IPS-15b (cell line): Measurements from ENCODE around the gene ATP1A3.
A peak's percentile ranks its signal among the peaks of the same experiment; 100 is the strongest.

Source experiments
- H3K27me3 ChIP-seq: one replicate; pipeline ENCODE4 v1.6.1; 2013; ENCODE audit warnings: low read length; ENCODE audit not compliant: control insufficient read depth, insufficient read depth
- H3K36me3 ChIP-seq: one replicate; pipeline ENCODE4 v1.6.1; 2013; ENCODE audit warnings: low read length; ENCODE audit not compliant: control insufficient read depth, insufficient read depth
- H3K4me1 ChIP-seq: one replicate; pipeline ENCODE4 v1.6.1; 2013; ENCODE audit warnings: mild to moderate bottlenecking, low read length; ENCODE audit not compliant: control insufficient read depth, insufficient read depth
- H3K4me3 ChIP-seq: one replicate; pipeline ENCODE4 v1.5.1; 2013; ENCODE audit warnings: low read depth, low read length
- H3K9ac ChIP-seq: one replicate; pipeline ENCODE4 v1.6.1; 2013; ENCODE audit warnings: low read depth, mild to moderate bottlenecking, low read length
- H3K9me3 ChIP-seq: one replicate; pipeline ENCODE4 v1.6.1; 2013; ENCODE audit warnings: mild to moderate bottlenecking, low read length; ENCODE audit not compliant: control insufficient read depth, insufficient read depth

Gene ATP1A3

GRCh38 chr19:41928754-41929535 is 65.1 kb downstream of the ATP1A3 start:
- Histone ChIP-seq H3K9me3 (no peaks in the 10 kb centered on the region), H3K9ac (no peak overlapping the region), H3K4me3 (peak overlapping the region; percentile 45), H3K36me3 (no peaks in the 10 kb centered on the region), H3K27me3 (peaks cover 96% of the 10 kb centered on the region), H3K4me1 (peaks cover 12% of the 10 kb centered on the region)

- H3K36me3 ChIP-seq: no peaks in the 10 kb centered on the region
- H3K9me3 ChIP-seq: no peaks in the 10 kb centered on the region
- peaks cover 12% of the 10 kb centered on the region for H3K4me1 ChIP-seq
- no peak within 1 kb of the TSS for H3K9ac ChIP-seq
- peak within 1 kb of the TSS; percentile 57 for H3K4me3 ChIP-seq
- H3K27me3 ChIP-seq: peaks cover 93% of the 10 kb centered on the region
These were observed 65.8 kb downstream of the ATP1A3 start, which contains the start of gene ERFL for GRCh38 chr19:41928221-41928683. TSS of gene ERFL (minus strand) at chr19:41928449. CDS start at chr19:41912919, 15,530 bp downstream.

GRCh38 chr19:41927497-41928192 is 66.4 kb downstream of the ATP1A3 start:
- Histone ChIP-seq H3K9me3 (no peaks in the 10 kb centered on the region), H3K4me1 (peaks cover 12% of the 10 kb centered on the region), H3K4me3 (peak overlapping the region; percentile 57), H3K36me3 (no peaks in the 10 kb centered on the region), H3K27me3 (peaks cover 93% of the 10 kb centered on the region), H3K9ac (no peak overlapping the region)

- H3K4me1 ChIP-seq: peaks cover 9% of the 10 kb centered on the region
- H3K9ac ChIP-seq: no peak overlapping the region
- no peaks in the 10 kb centered on the region for H3K9me3 ChIP-seq
- peaks cover 93% of the 10 kb centered on the region for H3K27me3 ChIP-seq
- H3K4me3 ChIP-seq: peak overlapping the region; percentile 35
- no peaks in the 10 kb centered on the region for H3K36me3 ChIP-seq
These were observed 67.1 kb downstream of the ATP1A3 start for GRCh38 chr19:41926763-41927496.

GRCh38 chr19:41926028-41926762 is 67.8 kb downstream of the ATP1A3 start:
- H3K27me3 ChIP-seq: peaks cover 93% of the 10 kb centered on the region
- peaks cover 5% of the 10 kb centered on the region for H3K4me1 ChIP-seq
- H3K9me3 ChIP-seq: no peaks in the 10 kb centered on the region
- no peaks in the 10 kb centered on the region for H3K36me3 ChIP-seq
- H3K9ac ChIP-seq: no peak overlapping the region
- H3K4me3 ChIP-seq: peak overlapping the region; percentile 13

- peaks cover 93% of the 10 kb centered on the region for H3K27me3 ChIP-seq
These were observed 68.6 kb downstream of the ATP1A3 start for GRCh38 chr19:41925208-41926003.

GRCh38 chr19:41924151-41925145 is 69.6 kb downstream of the ATP1A3 start:
- Histone ChIP-seq H3K4me1 (peaks cover 2% of the 10 kb centered on the region), H3K36me3 (no peaks in the 10 kb centered on the region), H3K4me3 (no peak overlapping the region), H3K9ac (no peak overlapping the region), H3K27me3 (peaks cover 93% of the 10 kb centered on the region), H3K9me3 (no peaks in the 10 kb centered on the region)

More at GRCh38 chr19:41925208-41926003, 68.6 kb downstream of the ATP1A3 start:
- H3K4me3 ChIP-seq: no peak overlapping the region
- H3K36me3 ChIP-seq: no peaks in the 10 kb centered on the region
- H3K9me3 ChIP-seq: no peaks in the 10 kb centered on the region
- no peak overlapping the region for H3K9ac ChIP-seq
- H3K4me1 ChIP-seq: peaks cover 3% of the 10 kb centered on the region

- peaks cover 95% of the 10 kb centered on the region for H3K27me3 ChIP-seq
- no peaks in the 10 kb centered on the region for H3K4me1 ChIP-seq
- H3K9ac ChIP-seq: no peak overlapping the region
- H3K36me3 ChIP-seq: no peaks in the 10 kb centered on the region
- H3K9me3 ChIP-seq: no peaks in the 10 kb centered on the region
- H3K4me3 ChIP-seq: peak overlapping the region; percentile 7
These were observed 70.8 kb downstream of the ATP1A3 start for GRCh38 chr19:41923045-41923788.

GRCh38 chr19:41922585-41922984 is 71.4 kb downstream of the ATP1A3 start:
- H3K4me3 ChIP-seq: peak overlapping the region; percentile 28
- no peaks in the 10 kb centered on the region for H3K9me3 ChIP-seq
- H3K9ac ChIP-seq: no peak overlapping the region
- H3K4me1 ChIP-seq: no peaks in the 10 kb centered on the region
- no peaks in the 10 kb centered on the region for H3K36me3 ChIP-seq
- peaks cover 97% of the 10 kb centered on the region for H3K27me3 ChIP-seq
